ENCODE results near the gene RASAL2.

GRCh38 chr1:178396789-178397188, 302.9 kb downstream of the RASAL2 start:
- TF ChIP-seq, protein P1, sequence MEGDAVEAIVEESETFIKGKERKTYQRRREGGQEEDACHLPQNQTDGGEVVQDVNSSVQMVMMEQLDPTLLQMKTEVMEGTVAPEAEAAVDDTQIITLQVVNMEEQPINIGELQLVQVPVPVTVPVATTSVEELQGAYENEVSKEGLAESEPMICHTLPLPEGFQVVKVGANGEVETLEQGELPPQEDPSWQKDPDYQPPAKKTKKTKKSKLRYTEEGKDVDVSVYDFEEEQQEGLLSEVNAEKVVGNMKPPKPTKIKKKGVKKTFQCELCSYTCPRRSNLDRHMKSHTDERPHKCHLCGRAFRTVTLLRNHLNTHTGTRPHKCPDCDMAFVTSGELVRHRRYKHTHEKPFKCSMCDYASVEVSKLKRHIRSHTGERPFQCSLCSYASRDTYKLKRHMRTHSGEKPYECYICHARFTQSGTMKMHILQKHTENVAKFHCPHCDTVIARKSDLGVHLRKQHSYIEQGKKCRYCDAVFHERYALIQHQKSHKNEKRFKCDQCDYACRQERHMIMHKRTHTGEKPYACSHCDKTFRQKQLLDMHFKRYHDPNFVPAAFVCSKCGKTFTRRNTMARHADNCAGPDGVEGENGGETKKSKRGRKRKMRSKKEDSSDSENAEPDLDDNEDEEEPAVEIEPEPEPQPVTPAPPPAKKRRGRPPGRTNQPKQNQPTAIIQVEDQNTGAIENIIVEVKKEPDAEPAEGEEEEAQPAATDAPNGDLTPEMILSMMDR (IDR thresholded peaks at IDR 0.05): no peak
- TF ChIP-seq POLR2A (IDR thresholded peaks at IDR 0.05): no peak

All from suprapubic skin (tissue), 3 donors.